GM18858 (cell line): Measurements from ENCODE around the gene PTN.

Source experiments
- ATAC-seq: cut with Tn5 transposase; IDR thresholded peaks from one replicate; pipeline ENCODE4 v1.9.1; 2021; ENCODE audit not compliant: unreplicated experiment

The PTN gene

GRCh38 chr7:137324796-137325696 lies 18.5 kb downstream of the PTN start:
- ATAC-seq: no peak

DNA sequence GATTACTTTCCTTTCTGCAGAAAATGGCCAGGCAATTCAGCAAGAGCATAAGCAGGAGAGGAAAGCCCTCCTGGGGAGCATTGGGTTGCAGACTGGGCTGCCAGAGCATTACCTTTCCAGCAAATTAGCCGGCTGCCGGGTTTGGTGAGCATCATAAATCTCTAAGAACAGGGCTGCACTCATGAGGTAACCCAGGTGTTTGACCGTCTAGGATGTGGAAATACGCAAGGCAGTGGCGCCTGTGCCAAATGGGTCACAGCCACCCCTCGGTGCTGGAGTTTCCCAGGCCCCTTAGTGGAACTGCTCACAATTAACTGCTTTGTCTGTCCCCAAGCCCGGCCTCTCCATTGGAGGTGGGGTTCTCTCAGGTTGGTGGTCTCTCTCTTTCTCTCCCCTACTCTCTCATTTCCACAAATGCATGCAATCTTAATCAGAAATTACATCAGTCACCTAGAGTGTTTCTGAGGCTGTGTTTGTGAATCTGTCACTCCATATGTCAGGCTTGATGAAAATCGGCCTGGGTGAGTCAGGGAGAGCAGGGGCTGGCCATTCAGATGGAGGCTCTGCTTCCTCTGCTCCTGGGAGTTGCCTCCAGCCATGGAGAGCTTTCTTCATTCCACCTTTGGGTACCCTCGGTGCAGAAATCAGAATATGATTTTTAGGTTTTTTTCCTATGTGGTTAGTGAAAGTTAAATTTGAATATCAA lies 26.7 kb downstream of the PTN start:
- ATAC-seq: no peak

DNA sequence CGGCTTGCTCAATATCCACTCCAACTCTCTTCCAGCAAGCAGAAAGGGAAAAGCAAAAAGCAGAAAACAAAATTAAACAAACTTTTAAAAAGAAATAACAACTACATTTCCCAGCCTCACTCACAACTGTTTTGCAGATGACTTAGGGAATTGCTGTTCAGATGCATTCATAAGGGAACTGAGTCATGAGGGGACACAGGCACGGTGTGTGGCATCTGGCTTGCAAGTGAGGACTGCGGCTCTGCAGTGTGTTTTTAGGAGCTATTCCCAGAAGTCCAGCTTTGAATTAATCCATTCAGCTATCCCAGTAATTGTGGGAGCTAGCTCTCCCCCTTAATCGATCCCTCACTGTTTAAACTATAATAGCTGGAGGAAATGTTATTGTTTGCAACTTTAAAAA lies 30.3 kb downstream of the PTN start:
- no peak for ATAC-seq

DNA sequence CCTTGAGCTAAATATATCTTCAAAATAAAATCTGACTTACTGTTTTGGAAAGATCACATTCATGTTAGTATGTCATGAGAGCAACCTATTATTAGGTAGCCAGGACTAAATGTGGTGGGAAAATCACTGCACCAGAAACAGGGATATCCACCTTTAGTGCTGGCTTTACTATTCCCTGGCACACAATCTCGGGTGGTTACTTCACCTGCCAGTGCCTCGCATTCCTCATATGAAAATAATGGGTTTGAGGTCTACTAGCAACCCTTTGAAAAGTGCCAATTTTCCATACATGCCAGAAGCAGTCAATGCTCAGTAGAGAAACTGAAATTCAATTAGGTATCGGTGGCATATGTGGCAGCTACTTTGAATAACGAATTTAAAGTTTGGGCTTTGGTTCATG lies 36.8 kb downstream of the PTN start:
- no peak for ATAC-seq

DNA sequence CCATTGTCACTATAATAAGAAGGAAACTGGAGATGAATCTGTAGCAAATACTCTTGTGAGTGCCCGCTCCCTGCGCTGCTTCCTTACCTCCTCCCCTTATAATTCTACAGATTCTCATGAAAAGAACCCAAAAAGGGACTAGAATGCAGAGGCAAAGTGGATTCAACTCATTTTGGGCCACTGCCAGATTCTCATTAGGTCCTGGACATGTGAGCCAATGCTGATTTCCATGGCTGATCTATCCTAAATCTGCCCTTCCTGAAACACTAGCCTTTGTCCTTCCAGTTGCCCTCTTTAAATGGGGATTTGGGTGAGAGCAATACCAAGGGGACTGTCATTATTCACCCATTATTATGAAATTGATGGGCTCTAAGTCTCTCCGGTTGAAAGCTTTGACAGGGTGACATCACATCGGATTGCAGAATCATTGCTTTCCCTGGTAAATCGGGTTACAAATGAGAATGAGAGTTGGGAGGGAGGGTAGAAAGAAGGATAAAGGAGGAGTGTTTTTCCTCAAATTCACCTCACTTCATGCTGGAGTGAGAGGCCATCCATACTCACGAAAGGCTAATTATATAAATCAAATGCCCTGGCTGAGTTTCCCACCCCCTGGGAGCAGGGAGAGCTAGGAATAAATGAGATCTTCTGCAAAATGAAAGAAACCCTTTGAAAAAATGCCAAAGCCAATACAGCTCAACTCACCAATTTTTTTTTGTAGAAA lies 37.5 kb downstream of the PTN start:
- no peak for ATAC-seq

DNA sequence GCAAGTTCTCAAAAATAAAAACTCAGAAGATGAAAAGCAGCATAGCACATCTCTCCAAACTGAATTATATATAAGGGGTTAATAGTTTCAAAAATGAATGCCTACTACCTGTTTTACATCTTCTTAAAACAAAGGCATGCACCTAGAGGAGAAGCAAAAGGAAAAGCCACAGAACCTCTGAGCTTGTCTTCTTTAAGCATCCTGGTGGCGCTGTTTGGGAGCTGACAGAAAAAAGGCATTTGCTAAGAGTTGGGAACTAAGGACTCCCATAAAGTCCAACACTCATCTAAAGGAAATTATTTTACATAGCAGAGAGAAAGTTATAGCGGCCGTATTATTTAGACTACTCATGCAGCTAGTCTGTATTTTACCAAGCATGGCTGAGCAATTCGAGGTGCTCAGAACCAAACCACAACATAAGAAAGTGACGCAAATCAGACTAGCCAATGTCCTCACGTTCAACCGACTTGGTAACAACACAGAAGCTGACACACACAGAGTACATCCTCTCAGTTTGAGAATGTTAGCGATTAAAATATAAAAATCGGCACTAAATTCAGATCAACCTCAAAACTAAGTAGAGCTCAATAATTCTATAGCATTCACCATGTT lies 38.8 kb downstream of the PTN start:
- ATAC-seq: no peak

DNA sequence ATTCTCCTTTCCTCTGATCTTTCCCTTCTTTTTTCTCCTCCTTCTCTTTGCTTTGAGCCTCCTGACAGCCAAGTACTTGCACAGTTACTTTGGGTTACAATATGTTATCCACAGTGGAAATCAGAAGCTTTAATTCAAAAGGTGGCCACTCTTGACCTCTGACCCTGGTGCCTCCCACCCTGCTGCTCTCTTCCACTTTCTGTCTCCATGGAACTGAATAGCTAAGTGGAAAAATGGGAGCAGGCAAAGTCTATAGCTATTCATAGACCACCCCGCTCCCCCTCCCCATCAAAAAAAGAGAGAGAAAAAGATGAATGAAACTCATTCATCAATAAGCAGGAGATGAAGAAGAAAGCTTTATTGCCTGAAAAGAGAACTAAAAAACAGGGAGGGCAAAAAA lies 39.4 kb downstream of the PTN start:
- no peak for ATAC-seq

DNA sequence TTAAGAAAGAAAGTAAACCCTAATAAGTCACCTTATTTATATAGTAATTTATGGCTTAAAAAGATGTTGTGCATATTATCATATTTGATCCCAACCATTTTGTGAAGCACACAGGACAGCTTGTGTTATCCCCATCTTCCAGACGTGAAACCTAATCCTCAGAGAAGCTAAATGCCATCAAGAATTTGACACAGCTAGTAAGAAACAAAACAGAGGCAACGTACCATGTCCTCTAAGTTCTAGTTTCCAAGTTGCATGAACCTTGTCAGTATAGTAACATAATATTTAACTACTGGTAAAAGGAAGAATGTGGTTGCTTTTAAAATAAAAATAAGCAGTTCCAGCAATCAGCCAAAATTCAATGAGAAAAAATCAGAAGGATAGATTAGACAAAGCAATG lies 41.5 kb downstream of the PTN start:
- no peak for ATAC-seq

DNA sequence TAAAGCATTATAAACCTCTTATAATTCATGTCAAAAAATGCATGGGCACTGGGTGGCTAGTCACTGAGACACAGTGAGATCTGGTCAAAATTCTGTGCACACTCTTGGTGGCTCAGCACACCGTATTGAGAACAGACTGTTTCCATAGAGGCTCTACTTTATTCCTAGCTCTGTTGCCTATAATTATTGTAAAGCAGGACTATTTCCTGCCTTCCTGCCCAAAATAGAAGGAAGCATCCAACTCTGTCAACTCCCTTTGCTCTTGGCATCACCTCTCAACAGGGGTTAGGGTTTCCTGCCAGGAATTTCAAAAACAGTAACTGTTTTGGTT lies 45.1 kb downstream of the PTN start:
- no peak for ATAC-seq

DNA sequence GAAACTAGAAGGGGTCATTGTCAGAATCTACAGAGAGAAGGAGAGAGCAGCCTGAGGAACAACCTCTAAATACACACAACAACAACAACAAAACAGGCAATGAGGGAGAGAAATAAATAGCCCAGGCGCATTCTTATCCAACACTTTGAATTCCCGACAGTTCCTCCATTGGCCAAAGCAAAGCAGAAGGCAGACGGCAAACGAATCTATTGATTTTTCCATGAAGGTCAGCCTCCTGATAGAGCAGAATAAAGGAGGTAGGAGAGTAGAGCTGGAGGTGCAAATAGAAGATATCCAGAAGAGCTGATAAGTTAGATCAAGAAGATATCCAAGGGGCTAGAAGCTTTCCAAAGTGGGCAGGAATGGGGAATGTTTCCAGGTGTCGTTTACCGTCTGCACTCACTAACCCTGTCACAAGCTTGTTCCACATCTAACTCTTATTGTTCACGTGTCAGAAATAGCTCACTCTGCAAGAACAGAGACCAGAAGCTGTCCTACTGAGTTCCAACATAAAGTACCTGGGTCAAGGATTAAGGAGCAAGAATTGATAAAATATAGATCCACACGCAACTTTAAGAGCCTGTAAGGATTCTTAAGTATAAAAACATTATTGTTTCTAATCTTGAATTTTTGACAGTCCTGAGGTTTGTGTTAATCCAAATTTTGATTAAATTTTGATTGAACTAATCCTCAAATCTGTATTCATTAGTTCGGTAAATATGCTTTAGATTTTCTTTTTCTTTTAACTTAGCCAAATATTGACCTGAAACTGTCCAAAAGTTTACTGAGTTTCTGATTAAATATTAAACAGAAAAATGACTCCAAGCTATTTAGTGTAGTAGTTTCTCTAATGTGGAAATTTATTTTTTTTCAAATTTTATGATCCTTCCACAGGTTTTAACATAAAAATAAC lies 45.7 kb downstream of the PTN start:
- ATAC-seq: no peak

DNA sequence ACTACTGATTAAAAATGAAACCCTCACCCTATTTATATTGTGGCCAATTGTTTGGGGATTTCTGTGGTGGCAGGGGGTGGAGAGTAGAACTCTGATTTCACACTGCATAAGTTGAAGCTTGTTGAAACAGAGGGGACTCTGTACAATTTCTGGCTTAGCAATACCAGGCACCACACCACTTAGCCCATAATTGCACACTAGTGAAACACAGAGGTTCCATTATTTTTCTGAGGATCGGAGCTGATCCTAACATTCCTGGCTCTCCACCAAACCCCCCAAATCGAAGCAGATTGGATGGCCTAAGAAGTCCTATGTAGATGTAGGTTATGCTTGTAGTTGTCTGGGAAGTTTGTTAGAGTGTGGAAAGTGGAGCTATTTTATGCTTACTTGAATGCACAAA lies 47.0 kb downstream of the PTN start:
- no peak for ATAC-seq

DNA sequence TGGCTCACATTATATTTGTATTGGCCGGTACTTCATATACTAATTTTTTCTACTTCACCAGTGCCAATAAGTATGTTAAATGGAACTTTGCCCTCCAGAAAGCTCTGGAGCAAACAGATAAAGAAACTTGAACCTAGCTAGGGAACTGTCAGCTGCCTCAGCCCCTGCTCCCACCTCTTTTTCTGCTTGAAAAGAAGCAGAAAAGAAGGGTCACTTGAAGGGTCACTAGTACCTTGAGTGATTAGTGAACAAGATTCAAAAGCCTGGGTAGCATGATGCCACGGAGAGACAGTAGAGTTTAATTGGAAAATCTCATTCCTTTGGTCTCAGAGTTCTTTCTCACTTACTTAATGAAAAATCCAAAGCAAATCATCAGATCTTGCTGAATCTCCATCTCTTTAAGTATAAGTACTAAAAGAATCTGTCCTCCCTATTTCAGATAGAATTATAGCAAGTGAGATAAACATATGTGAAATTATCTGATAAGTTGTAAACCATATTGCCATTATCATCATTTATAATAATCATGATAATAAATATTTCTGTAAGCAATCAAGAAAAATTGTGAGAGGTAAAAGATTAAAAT lies 47.7 kb downstream of the PTN start:
- ATAC-seq: no peak

GRCh38 chr7:137289101-137289500 lies 54.4 kb downstream of the PTN start:
- no peak for ATAC-seq

DNA sequence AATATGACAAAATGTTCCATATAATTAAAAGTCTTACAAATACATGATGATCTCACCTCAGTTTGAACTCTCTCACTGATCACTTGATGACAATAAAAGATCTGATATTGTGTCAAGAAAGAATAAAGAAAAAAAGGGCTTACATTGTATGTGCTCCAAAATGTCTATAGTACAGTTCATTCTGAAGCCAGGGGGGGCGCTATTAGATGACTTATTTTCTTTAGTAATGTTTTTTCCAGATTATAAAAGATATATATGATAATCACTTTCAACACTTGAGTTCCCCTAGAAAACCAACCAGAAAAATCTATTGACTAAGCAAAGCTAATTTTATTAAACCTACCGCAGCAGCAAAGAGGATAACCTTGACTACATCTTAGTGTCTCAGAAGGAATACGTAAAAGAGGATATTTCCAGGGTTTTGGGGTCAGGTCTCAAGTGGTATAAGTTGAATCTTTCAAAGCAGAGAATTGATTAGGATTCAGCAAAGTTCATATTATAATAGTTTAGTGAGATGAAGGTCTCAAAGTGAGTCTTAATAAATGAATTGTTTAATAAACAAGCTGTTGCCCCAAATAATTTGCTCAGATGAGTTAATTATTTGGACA lies 55.8 kb downstream of the PTN start:
- no peak for ATAC-seq

DNA sequence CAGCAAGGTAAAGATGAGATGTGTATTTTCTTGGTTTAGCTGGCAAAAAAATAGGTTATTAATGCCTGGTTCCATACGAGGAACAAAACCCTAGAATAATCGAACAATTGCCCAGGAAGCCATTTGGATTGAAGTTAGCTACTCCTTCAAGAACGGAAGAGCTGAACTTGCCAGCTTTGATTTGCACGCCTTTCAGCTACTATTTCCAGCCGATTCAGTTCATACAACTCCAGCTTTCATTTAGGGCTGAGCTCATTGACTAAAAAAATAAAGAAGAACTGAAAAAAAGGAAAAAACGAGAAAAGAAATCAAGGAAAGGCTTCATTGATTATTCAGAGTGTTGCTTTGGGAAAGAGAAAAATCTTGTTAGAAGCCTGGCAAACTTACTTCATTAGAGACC lies 60.4 kb downstream of the PTN start:
- ATAC-seq: no peak

GRCh38 chr7:137282043-137282442 lies 61.5 kb downstream of the PTN start:
- no peak for ATAC-seq

DNA sequence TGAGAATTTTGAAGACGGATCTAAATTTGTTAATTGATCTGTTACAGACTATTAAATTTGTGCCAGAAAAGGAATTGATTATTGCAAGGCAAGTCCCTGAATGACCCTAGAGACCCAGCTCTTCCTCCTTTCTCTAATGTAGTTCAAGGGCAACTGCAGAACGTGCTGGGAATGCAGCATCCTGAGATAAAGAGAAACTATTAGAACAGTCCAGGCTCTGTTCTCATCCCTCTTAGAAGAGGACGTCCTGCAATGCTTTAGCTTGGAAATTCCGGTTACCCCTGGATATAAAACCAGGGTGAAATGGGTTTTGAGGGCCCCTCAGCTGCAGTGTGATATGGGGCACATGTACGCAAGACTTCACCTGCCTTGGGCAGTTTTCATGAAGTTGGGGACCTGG lies 67.3 kb downstream of the PTN start:
- no peak for ATAC-seq

GRCh38 chr7:137272249-137272648 lies 71.3 kb downstream of the PTN start:
- ATAC-seq: no peak

GRCh38 chr7:137269240-137269639 lies 74.3 kb downstream of the PTN start:
- ATAC-seq: no peak
